ENCODE results near the gene NDUFA11.

NDUFA11 gene

DNA sequence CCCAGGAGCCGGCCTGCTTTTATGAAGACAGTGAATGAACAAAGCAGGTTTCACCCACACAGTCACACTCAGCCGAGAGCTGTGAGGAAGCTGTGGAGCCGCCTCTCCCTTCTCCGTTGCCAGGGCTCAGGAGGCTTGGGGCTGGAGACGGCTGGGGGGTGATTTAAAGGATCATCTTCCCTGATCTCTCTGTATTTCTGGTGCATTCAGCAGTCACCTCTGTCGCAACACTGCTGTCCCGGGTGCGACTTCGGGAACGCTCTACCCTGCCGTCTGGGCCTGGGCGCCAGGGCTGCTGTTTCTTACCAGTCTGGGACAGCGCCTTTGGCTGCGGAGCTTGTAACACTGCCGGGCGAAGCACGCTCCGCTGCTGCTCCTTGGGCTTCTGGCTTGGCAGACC, 28.6 kb upstream of the NDUFA11 start:
- DNase-seq: no peak

GRCh38 chr19:5931251-5931650, 27.7 kb upstream of the NDUFA11 start:
- no peak for DNase-seq

- no peak for DNase-seq
These were observed 26.0 kb upstream of the NDUFA11 start for GRCh38 chr19:5929625-5930024.

DNA sequence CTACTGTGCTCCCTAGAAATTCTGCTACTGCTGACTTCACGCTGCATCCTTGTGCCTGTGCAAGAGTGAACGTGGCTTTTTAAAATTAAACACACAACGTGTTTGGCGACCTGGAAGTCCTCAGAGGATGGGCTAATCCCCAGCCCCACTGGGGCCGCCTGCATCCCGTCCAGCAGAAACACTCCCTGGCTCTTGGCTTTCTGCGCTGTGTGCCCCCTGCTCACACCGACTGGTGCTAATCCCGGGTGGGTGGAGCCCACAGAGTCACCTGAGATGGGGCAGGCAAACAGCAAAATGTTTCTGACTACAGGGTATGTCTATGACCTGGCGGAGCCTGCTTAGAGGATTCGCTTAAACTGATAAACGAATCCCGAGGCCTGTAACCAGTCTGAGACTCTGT, 25.6 kb upstream of the NDUFA11 start:
- no peak for DNase-seq

GRCh38 chr19:5927441-5927821, 23.8 kb upstream of the NDUFA11 start:
- no peak for DNase-seq

DNA sequence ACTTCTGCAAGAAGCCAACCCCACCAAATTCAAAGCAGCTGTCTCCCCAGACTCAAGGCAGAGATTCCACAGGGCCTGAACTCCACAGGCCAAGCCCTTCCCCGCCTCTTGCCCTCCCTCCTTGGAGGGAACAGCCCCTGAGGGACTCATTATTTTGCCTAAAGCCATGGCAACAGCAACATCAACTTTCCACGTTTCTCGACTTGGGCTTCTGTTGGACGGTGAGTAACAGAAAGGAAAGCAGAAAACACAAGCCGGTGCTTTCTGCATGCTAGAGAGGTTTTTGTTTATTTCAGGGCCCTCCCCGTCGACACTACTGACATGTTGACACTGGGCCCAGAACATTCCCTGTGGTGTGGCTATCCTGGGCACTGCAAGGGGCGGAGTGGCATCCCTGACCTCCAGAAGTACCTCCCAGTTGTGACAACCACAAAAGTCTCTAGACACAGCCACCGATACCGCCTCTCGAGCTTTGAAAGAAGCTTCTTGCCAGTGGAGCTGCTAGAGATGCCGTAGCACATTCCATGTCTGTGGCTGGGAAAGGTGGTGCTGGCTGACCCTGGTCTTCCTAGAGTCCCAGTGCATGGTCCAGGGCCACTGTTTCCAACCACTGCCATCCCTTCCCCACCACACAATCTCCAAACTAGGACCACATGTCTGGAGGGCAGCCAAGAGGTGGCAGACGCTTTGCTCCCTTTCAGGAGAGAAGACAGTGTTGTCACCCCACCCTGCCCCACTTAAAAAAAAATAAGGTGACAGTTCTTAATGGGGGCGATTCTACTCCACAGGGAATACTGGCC, 23.3 kb upstream of the NDUFA11 start:
- no peak for DNase-seq

DNA sequence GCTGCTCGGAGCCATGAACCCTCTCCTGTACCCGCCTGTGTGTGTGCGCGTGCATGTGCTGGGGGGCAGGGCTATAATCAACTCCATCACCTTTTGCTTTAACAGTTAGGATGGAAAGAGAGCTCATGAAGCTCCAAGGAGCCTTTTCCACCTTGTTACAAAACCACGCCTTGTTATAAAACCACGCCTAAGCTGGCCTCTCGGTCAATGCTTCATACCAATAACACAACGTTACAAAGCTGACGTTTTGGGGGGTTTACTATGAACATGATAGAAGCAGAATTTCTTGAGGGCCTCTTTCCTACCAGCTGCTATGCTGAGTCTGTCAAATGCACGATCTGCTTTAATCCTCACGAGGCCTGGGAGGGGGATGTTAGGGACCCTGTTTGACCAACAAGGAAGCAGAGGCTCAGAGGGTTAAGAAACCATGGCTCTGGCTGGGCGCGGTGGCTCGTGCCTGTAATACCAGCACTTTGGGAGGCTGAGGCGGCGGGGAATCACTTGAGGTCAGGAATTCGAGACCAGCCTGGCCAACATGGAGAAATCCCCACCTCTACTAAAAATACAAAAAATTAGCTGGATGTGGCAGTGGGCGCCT, 22.3 kb upstream of the NDUFA11 start:
- no peak for DNase-seq

DNA sequence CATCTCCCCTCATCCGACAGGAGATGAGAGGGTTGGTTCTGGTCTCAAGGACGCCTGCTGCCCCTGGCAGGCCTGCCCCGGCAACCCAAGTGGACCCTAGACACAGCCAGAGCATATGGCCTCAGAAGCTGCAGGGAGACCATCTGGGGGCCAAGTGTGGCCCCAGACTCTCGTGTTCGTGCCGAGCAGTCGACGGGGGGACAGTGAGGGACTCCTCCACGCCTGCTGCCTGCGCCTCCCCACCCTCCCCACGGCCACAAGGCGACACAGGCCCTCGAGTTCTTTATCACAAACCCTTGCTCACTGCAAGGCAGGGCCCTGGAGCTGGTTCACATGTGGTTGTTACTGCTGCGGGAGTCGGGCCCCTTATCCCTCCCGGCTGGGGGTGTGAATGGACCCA, 19.8 kb upstream of the NDUFA11 start:
- no peak for DNase-seq

DNA sequence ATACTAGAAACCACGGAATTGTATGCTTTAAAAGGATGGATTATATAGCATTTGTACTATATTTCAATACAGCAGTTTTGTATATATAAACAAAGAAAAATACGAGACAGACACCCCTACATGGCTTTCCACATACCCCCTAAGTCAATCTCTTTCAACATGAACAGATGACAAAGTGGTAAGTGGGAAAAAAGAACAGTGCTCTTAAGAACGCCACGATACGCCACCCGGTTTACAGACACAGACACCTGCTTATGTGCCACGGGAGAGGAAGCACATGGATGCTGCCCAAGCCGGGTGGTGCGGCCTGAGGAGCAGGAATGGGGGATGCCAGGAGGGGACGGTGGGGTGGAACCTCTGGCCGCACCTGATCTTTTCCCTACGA, 18.6 kb upstream of the NDUFA11 start:
- DNase-seq: no peak

DNA sequence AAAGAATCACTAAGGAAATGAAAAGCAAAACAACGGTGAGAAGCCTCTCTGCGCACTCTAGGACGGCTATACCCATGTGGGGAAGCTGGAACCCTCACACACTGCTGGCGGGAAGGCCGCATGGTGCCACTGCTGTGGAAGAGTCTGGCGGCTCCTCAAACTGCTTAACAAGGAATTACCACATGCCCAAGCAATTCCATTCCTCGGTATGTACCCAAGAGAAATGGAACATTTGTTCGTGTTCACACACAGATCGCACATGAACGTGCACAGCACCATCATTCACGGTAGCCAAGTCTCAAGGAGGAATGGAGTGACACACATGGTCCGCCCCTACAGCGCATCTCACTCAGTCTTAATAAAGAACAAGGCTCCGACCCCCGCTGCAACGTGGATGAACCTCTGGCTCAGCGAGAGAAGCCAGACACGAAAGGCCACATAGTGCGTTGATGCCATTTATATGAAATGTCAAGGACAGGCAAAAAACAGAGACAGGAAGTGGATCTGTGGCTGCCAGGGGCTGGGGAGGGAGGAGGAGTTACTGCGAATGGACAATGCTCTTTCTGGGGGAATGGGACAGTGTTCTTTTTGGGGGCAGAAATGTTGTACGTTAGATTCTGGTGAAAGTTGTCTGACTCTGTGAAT, 18.0 kb upstream of the NDUFA11 start:
- DNase-seq: no peak

DNA sequence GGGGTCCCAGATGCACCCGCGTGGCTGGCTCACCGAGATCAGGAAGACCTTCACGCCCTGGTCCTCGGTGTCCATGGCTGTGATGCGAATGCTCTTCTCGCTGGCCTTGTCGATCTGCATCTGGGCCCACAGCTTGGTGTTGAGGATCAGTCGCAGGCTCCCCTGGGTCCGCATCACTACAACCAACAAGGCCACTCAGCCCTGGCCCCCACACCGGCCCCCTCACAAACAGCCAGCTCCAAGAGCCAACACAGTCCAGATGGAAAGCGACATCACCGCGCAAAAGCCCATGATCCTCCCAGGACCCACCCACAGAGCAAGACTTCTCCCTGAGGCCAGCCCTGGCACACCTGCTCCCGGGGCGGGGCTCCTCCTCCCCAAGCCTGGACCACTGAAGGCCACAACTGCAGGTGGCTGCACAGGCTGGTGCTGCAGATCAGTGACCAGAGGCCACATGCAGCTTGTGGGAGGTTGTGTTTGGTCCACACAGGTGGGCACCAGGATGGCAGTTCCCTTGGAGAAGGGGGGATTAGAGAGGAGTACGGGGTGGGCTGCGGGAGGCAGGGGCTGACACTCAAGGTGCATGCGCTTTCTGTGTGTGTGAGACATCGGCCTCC, 15.0 kb upstream of the NDUFA11 start:
- peak; percentile 31 for DNase-seq

DNA sequence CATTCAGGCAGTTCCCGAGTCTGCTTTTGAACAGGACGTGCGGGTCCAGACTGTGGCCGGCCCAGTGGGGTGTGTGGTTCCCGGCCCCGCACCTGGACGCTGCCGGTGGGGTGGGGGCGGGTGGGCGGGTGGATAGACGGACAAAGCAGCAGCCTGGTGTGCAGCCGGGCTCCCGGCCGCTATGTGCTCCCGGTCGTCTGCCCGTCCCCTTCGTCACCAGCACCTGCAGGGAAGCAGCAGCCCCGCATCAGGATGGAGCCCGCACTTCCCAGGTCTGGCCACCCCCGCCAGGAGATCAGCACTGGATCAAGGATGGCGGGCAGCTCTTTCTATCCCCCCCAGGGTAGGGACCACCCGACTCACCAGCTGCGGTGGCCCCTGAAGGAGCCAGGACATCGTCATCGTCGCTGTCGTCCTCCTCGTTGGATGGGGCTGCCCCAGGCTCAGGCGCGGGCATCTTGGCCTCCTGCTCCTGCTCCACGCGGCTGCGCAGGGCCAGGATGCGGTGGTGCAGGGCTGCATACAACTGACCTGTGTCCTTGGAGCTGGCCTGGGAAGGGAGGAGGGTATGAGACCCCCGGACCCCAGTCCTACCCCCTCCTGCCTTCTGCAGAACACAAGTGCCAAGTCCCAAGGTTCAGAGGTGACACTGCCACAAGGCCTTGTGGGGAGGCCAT, 14.0 kb upstream of the NDUFA11 start:
- DNase-seq: no peak

DNA sequence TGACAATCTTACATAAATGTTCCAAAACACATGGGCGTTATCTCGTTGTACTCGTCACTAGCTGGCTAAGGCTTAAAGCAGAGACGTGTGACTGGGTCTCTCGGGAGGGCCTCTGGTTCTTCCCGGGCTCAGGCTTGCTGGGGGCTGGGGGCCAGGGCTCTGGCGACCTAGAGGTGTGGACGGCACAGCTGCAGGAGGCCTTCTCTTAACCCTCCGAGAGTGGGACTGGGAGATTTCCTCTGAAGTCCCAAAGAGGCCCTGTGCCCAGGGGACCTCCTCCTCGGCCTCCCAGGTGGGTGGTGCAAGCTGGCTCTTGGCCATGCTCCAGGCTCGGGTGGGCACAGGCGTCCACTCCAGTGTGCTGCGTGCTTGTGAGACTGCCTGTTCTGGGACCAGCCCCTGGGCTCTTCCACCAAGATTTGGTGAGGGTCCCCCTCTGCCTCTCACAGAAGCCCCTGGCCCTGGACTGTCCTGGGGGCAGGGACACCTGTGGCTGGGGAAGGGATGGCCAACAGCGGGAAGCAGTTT, 12.7 kb upstream of the NDUFA11 start:
- DNase-seq: no peak

DNA sequence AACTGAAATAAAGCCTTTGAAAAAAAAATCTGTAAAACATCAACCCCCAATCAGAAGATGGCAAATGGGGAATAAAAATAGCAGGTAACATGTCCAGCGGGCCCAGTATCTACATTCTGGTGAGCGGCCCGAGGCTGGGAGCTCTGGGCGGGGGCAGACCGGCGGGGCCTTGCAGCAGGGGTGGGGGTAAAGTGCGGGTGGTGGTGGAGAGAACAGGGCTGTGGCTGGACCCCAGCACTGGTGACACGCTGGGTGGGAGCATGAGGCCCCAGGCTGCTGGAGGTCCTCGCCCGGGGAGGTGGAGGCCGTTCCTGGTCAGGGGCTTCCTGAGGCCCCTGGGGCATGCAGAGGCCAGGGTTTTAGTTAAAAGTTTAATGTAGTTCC, 12.2 kb upstream of the NDUFA11 start:
- DNase-seq: no peak

DNA sequence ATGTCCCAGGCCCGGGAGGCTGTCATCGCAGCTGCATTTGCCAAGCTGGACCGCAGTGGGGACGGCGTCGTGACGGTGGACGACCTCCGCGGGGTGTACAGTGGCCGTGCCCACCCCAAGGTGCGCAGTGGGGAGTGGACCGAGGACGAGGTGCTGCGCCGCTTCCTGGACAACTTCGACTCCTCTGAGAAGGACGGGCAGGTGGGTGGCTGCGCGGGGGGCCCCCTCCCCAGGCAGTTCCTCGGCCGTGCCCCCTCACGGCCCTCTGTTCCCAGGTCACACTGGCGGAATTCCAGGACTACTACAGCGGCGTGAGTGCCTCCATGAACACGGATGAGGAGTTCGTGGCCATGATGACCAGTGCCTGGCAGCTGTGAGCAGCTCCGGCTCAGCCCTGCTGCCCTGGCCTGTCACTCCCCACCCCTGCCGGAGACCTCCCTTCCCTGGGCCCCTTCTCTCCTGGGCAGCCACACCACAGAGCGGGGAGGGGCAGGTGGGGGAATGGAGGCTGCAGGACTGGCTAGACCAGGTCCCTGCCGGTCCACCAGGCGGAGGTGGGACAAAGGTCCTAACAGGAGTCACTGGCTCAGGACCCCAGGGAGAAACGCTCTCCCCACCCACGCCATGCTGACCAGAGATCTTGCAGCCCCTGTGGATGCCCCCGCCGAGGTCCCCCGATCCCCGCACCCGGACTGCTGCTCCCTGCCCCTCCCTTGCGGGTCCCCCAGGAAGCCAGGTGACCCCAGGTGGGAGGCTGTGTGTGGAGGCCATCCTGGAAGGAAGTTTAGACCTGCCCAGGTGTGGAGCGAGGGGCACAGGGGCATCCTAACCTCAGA, 11.6 kb upstream of the NDUFA11 start:
- no peak for DNase-seq

GRCh38 chr19:5914358-5914774, 10.8 kb upstream of the NDUFA11 start:
- DNase-seq: no peak

DNA sequence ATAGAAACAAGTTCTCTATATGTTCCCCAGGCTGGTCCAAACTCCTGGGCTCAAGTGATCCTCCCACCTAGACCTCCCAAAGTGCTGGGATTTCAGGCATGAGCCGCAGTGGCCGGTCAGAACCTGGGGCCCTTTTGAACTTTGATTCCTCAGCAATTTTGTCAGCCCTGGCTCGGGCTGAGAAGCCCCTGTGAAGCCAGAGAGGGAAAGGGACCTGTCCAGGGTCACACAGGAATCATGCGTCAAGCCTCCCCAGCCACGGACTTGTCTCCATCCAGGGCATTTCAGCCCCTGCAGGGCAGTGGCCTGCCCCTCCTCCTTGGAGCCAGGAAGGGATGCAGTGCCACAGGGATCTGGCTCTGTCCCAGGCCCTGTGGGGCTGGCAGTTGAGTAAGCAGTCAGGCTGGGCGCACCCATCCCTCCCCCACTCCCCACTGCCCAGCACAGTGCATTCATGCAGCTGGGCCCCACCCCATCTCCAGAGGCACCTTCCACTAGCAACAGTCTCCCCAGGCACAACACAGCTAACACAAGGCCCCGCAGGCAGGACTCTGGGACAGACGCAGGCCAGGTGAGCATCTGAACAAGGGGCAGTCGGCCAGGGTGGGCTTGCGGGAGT, 10.3 kb upstream of the NDUFA11 start, which contains the start of gene CAPS:
TSS of gene CAPS (plus strand) at position 516 of the 619 bp plus-strand sequence. CDS start 153 bp downstream, outside the sequence.
- DNase-seq: peak; percentile 92

DNA sequence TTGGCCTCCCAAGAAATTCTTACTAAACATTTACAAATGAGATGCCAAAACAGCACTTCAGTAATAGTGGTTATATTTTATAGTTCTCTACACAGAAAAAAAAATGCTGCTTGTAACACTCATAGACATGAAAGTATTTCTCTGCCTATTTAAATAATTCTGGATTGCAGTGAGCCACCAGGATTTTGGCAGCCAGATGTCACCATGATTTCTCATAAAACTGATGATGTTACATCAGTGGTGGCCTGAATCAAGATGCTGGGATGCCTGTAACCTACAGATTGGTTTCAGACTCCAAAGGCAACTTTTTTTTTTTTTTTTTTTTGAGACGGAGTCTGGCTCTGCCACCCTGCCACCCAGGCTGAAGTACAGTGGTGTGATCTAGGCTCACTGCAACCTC, 7.8 kb upstream of the NDUFA11 start:
- DNase-seq: peak; percentile 34

DNA sequence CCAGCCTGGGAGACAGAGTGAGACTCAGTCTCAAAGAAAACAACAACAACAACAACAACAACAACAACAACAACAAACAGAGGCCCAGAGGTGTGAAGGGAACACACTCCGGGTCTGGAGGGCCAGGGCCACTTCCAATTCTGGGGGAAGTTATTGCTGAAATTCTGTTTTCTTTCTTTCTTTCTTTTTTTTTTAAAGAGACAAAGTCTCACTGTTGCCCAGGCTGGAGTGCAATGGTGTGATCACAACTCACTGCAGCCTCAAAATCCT, 7.0 kb upstream of the NDUFA11 start:
- no peak for DNase-seq

DNA sequence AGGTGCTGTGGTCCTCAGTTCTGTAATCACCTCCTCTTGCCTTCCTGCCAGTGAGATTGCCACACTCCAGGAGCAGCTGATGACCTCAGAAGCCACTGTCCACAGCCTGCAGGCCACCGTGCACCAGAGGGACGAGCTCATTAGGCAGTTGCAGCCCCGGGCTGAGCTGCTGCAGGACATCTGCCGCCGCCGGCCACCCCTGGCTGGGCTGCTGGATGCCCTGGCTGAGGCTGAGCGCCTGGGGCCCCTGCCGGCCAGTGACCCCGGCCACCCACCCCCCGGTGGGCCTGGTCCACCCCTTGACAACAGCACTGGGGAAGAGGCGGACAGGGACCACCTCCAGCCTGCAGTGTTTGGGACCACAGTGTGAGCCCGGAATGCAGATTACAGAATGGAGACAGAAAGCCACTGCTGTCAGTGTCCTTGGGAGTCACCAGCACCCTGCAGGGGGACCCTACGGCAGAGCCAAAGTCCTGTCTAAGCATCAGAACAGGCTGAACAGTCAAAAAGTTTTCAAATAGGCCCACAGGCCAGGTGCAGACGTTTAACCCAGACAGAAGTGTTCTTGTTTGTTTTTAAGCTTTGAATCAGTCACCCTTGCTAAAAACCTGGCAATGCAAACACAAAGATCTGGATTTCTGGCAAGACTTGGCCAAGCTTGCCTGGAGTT, 5.3 kb upstream of the NDUFA11 start:
- DNase-seq: peak; percentile 84

DNA sequence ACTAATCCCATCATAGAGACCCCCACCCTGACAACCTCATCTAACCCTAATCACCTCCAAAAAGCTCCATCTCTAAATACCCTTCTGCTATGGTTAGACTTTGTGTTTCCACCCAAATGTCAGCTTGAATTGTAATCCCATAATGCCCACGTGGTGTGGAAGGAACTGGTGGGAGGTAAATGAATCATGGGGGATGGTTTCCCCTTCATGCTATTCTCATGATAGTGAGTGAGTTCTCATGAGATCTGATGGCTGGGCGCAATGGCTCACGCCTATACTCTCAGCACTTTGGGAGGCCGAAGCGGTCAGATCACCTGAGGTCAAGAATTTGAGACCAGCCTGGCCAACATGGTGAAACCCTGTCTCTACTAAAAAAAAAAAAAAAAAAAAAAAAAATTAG, 3.7 kb upstream of the NDUFA11 start:
- DNase-seq: no peak

Measured in NCI-H69 (cell line).